Measurements from ENCODE around the gene SYNPO2L. TPM values are rescaled to one million over a fixed set of nuclear protein-coding genes. Genes with fewer than 3 reads are reported as not detected.
A peak's percentile ranks its signal among the peaks of the same experiment; 100 is the strongest.

The SYNPO2L gene
- total RNA-seq, 1 donor from 2014 or later: not detected

DNA sequence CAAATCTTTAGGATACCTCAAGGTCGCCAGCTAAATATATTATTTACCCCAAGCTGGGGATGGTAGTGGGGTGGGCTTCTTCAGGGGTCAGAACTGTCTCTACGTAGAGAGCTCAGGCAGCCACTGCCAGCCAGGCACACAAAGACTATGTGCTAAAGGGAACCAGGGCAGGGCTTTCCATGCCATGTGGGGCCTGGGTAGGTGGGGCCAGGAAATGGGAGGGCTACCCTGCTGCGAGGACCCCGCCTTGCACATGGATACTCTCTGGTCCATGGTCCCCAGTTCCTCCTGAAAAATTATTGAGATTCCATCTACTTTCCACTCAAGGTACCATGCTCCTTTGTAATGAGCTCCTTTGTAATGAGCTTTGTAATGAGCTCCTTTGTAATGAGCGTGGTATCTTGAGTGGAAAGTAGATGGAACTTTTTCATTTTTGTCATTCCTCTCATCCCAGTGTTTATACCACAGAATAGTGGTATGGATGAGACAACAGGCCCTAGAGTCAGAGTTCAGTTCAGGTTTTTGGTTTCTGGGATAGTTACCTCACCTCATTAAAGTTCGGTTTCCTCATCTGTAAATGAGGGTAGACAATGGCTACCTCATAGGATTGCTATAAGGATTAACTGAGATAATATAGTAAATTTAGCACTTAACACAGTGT, 5.8 kb downstream of the SYNPO2L start:
- TF ChIP-seq, protein P1, sequence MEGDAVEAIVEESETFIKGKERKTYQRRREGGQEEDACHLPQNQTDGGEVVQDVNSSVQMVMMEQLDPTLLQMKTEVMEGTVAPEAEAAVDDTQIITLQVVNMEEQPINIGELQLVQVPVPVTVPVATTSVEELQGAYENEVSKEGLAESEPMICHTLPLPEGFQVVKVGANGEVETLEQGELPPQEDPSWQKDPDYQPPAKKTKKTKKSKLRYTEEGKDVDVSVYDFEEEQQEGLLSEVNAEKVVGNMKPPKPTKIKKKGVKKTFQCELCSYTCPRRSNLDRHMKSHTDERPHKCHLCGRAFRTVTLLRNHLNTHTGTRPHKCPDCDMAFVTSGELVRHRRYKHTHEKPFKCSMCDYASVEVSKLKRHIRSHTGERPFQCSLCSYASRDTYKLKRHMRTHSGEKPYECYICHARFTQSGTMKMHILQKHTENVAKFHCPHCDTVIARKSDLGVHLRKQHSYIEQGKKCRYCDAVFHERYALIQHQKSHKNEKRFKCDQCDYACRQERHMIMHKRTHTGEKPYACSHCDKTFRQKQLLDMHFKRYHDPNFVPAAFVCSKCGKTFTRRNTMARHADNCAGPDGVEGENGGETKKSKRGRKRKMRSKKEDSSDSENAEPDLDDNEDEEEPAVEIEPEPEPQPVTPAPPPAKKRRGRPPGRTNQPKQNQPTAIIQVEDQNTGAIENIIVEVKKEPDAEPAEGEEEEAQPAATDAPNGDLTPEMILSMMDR (IDR thresholded peaks at IDR 0.05; ENCODE audit: insufficient read depth, low read length, severe bottlenecking): no peak
- FAIRE-seq (no peak), DNase-seq (ENCODE audit: low read depth) (no peak)
- Histone ChIP-seq H3K36me3 (ENCODE audit: control insufficient read depth, insufficient read depth, low read length) (no peaks in the 10 kb centered on the region), H3K4me3 (ENCODE audit: low read depth, low read length) (no peak overlapping the region), H3K27me3 (ENCODE audit: control insufficient read depth, insufficient read depth, low read length) (no peaks in the 10 kb centered on the region)

GRCh38 chr10:73648975-73649829, 6.6 kb downstream of the SYNPO2L start:
- no peak for FAIRE-seq
- DNase-seq (ENCODE audit: low read depth): peak; percentile 34
- TF ChIP-seq, protein P1 (IDR thresholded peaks at IDR 0.05; ENCODE audit: insufficient read depth, low read length, severe bottlenecking): no peak
- Histone ChIP-seq H3K4me3 (ENCODE audit: low read depth, low read length) (no peak overlapping the region), H3K27me3 (ENCODE audit: control insufficient read depth, insufficient read depth, low read length) (no peaks in the 10 kb centered on the region), H3K36me3 (ENCODE audit: control insufficient read depth, insufficient read depth, low read length) (no peaks in the 10 kb centered on the region)

DNA sequence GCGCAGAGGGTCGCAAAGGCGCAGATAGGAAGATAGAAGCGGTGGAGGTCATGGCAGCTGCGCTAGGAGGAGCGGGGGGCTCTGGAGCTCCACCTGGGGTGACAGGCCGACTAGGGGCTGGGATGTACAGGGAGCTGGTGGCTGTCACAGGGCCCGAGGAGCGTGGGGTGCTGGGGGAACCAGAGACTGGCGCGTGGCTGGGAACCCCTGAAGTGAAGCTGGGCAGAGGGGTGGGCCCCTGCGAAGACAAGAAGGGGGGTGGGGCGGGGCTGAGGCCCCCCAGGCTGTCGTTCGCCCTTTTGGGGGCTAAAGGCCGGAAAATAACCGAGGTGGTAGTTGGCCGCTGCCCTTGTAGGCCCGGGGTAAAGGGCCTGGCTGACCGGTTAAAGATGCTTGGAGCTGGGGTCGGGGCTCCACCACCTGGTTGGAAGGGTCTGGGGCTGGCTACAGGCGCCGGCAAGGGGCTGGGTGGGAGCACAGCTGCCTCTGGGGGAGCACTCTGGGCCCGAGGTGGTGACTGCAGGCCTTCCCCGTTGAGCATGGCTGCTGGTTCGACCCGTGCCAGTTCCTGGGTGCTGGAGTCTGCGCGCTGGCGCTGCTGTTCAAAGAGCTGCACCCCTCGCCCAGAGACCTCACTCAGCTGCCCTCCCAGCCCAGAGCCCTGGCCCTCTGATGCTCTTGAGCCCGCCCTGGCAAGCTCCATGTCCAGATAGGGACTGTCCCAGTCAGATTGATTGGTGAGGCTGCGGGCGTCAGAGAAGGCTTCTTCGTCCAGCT, 7.8 kb downstream of the SYNPO2L start:
- TF ChIP-seq, protein P1 (IDR thresholded peaks at IDR 0.05; ENCODE audit: insufficient read depth, low read length, severe bottlenecking): no peak
- H3K4me3 ChIP-seq (ENCODE audit: low read depth, low read length): peak overlapping the region; percentile 46
- no peaks in the 10 kb centered on the region for H3K27me3 ChIP-seq (ENCODE audit: control insufficient read depth, insufficient read depth, low read length)
- FAIRE-seq (no peak), DNase-seq (ENCODE audit: low read depth) (no peak)
- no peaks in the 10 kb centered on the region for H3K36me3 ChIP-seq (ENCODE audit: control insufficient read depth, insufficient read depth, low read length)

- TF ChIP-seq, protein P1 (IDR thresholded peaks at IDR 0.05; ENCODE audit: insufficient read depth, low read length, severe bottlenecking): no peak
- FAIRE-seq (no peak), DNase-seq (ENCODE audit: low read depth) (no peak)
- no peaks in the 10 kb centered on the region for H3K36me3 ChIP-seq (ENCODE audit: control insufficient read depth, insufficient read depth, low read length)
- no peaks in the 10 kb centered on the region for H3K27me3 ChIP-seq (ENCODE audit: control insufficient read depth, insufficient read depth, low read length)
- peak overlapping the region; percentile 46 for H3K4me3 ChIP-seq (ENCODE audit: low read depth, low read length)
Measured at GRCh38 chr10:73647211-73647874, 8.5 kb downstream of the SYNPO2L start.

DNA sequence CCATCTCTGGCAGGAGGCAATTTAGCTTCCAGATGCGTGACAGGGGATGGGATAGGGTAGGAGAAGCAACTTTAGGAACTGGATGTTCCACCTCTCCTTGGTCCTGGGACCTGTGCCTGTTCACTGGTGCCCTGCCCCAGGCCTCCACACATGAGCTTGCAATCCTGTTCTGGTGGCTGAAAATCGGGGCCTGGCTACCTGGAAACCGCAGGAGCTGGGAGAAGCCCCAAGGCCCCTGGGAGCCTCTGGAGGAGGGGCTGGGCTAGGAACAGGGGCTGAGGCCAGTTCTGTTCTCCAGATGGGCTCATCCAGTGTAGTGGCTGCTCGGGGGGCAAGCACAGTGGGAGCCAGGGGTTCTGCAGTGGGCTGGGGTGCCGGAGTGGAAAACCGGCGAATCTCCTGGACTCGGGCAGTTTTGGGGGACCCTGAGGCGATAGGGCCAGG, 9.2 kb downstream of the SYNPO2L start:
- H3K27me3 ChIP-seq (ENCODE audit: control insufficient read depth, insufficient read depth, low read length): no peaks in the 10 kb centered on the region
- TF ChIP-seq, protein P1 (IDR thresholded peaks at IDR 0.05; ENCODE audit: insufficient read depth, low read length, severe bottlenecking): no peak
- DNase-seq (ENCODE audit: low read depth) (no peak), FAIRE-seq (no peak)
- H3K4me3 ChIP-seq (ENCODE audit: low read depth, low read length): no peak overlapping the region
- no peaks in the 10 kb centered on the region for H3K36me3 ChIP-seq (ENCODE audit: control insufficient read depth, insufficient read depth, low read length)

Data from bronchial epithelial cell (primary cell).